ENCODE results near the gene ADGRL3. TPM values are rescaled to one million over a fixed set of nuclear protein-coding genes. Genes with fewer than 3 reads are reported as not detected.
"Not testable (repeated sequence)": the region's sequence is repeated elsewhere in the genome, so short reads cannot be mapped to it uniquely, and the experiment has no call there.

The ADGRL3 gene
- total RNA-seq, 1 donor: under 0.01 TPM

DNA sequence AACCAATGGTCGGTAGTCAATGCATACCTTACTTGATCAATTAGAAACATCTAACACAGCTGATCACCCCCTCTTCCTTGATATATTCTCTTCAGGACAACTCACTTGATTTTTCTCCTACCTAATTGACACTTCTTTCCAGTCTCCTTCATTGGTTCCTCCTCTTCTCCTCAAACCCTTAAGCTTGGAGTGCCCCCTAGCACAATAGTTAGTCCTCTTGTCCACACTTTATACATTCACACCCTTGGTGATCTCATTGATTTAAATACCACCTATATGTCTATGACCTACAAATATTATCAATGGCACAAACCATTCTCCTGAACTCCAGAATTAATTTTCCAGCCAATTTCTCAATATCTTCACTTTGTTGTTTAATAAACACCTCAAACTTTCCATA, 724.0 kb downstream of the ADGRL3 start:
- peak in 2 of 3 donors; percentile 10 to 49 for DNase-seq (ENCODE audit: low read depth in 2 of 3, low spot score in 2 of 3)

- DNase-seq (ENCODE audit: low read depth in 2 of 3, low spot score in 2 of 3): no peak
These were observed 733.4 kb downstream of the ADGRL3 start for GRCh38 chr4:61933527-61933926.

DNA sequence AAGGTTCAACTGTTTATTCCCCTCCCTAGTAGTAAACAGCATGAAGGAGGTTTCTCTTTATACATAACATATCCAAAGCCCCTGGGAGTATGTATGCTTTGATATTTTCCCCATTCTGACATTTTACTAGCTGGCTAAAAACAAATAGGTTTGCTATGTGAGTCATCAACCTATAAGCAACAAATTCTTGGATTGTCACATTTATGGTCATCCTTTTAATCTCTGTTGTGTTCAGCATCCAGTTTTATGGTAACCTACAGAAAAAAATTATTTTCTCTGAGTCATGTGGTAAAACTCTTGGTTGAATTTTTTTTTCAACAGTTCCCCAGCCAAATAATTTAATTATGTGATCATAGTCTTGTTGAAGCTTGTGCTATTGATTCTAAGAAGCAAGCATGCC, 734.1 kb downstream of the ADGRL3 start:
- no peak for DNase-seq (ENCODE audit: low read depth in 2 of 3, low spot score in 2 of 3)

DNA sequence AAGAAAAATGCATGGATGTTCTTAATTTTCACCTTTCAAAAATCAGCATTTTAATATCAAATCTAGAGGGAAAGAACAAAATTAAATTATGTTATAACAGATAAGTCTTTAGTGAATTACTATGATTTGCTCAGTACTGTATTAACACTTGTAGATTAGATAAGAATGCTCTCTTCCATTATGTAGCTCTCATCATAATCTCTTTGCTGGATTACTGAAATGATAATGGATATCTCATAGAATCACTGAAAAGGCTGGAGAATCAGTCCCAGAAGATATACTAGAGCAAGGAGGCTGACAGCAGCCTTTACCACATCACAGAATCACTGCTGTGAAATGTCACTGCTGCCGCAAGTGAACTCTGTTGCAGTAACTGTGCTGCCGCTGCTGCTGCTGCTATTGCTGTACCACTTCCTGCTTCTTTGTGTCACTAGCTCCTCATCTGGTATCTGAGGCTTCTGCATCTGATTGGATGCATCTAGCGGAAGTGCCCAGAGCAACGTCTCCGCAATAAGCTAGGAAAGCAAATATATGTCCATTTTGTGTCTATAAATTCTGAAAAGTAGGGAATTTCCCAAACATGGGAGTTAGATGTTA, 738.2 kb downstream of the ADGRL3 start:
- no peak for DNase-seq (ENCODE audit: low read depth in 2 of 3, low spot score in 2 of 3)

DNA sequence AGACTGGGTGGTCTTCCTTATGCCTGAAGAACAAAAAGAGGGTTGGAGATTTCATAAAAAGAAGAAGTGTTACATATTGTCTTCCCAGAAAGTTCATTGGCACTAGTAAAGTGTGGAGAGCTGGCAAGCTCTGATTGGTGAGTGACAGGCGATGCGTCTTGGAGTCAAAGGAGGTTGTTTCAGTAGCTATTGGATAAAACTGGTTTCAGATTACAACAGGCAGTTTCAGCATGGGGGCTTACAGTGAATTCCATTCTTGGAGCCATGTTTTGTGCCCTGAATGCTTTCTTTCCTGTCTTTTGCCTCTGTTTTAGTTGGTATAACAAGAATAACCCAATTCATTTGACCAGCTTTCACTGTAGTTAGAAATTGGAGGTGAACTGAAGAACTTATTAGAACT, 750.5 kb downstream of the ADGRL3 start:
- DNase-seq (ENCODE audit: low read depth in 2 of 3, low spot score in 2 of 3): no peak

- no peak for DNase-seq (ENCODE audit: low read depth in 2 of 3, low spot score in 2 of 3)
These were observed 753.3 kb downstream of the ADGRL3 start for GRCh38 chr4:61953386-61953785.

GRCh38 chr4:61958591-61958990, 758.5 kb downstream of the ADGRL3 start:
- DNase-seq (ENCODE audit: low read depth in 2 of 3, low spot score in 2 of 3): no peak

- no peak for DNase-seq (ENCODE audit: low read depth in 2 of 3, low spot score in 2 of 3)
These were observed 759.0 kb downstream of the ADGRL3 start for GRCh38 chr4:61959087-61959486.

DNA sequence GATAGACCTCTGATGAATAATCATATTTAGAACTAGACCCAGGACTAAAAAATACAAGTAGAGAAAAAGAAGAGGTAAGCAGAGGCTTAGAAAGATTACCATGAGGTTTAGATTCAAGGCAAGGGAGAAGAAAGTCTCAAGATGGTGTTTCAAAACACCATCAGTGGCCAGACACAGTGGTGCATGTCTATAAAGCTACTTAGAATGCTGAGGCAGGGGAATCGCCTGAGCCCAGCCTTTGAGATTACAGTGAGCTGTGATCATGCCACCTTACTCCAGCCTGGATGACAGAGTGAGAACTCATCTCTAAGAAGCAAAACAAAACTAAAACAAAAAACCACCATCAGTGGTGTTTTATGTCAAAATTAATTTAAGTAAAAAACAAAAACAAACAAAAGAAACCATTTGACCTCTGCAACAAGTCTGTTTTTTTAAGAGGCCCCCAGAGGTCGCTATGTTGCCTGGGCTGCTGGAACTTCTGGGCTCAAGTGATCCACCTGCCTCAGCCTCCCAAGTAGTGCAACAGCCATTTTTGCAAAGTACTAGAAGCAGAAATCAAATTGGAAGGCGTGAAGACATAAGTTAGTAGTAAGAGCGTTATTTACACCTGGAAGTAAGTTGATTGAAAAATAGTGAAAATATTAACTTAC, 784.3 kb downstream of the ADGRL3 start:
- DNase-seq (ENCODE audit: low read depth in 2 of 3, low spot score in 2 of 3): no peak

DNA sequence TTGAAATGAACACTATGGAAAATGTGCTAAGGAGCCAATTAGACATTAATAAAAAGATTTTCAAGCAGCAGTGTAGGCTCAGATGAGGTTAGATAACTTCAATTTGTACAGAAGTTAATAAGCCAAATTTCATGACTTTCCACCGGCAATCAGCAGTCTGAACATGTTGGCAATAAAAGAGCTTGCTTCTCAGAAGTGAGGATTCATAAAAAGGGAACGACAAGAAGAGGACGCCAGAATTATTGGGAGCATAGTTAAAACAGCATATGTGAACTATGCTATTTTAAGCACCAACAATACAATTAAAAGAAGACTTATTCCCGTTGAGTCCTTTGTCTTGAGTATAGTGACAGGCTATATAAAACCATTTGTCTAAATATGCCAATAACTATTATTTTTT, 785.3 kb downstream of the ADGRL3 start:
- no peak for DNase-seq (ENCODE audit: low read depth in 2 of 3, low spot score in 2 of 3)

- DNase-seq (ENCODE audit: low read depth in 2 of 3, low spot score in 2 of 3): not testable (repeated sequence)
These were observed 786.8 kb downstream of the ADGRL3 start for GRCh38 chr4:61986929-61987328.

DNA sequence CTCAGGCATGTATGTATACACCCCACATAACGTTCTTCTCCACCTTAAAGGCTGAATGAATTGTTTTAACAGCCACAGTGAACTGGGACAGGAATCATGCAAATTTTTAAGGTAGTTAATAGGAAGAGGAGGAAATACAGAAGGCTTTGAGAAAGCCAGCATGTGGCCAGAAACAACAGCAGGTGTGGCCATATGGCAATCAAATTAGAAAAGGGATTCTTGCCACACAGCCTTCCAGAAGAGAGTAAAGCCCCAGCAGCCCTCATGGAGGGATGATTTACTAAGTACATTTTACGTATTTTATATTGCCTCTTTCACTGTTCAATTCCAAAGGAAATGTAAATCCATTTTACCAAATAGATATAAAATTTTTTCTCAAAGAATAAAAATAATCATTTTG, 792.2 kb downstream of the ADGRL3 start:
- DNase-seq (ENCODE audit: low read depth in 2 of 3, low spot score in 2 of 3): no peak

- no peak for DNase-seq (ENCODE audit: low read depth in 2 of 3, low spot score in 2 of 3)
These were observed 793.9 kb downstream of the ADGRL3 start for GRCh38 chr4:61994036-61994435.

DNA sequence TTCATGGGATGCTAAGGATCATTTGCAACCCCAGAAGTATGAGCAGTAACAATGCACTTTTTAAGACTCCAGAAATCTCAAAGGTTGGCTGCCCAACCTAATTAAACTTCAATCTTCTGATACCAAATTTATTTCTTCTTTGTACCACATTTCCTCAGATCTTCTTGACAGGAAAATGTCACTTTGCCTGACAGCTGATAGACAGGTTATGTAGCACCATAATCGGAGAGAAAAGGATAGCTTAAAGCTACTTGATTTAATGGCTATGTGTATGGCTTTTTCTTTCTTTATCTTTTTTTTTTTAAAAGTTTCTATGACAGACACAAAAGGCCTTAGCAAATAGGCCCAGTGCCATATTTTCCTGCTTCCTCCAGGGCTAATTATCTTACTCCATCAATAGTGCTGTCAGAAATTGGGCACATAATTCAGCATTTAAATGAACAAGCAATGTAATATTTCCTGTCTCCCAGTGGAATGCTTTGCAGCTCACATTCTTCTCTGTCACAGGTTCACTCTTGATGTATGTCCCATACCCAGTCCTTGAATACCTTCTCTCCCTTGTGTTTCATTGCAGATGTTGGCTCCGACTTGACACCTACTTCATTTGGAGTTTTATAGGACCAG, 795.7 kb downstream of the ADGRL3 start:
- DNase-seq (ENCODE audit: low read depth in 2 of 3, low spot score in 2 of 3): no peak

GRCh38 chr4:61996943-61997342, 796.8 kb downstream of the ADGRL3 start:
- DNase-seq (ENCODE audit: low read depth in 2 of 3, low spot score in 2 of 3): no peak

DNA sequence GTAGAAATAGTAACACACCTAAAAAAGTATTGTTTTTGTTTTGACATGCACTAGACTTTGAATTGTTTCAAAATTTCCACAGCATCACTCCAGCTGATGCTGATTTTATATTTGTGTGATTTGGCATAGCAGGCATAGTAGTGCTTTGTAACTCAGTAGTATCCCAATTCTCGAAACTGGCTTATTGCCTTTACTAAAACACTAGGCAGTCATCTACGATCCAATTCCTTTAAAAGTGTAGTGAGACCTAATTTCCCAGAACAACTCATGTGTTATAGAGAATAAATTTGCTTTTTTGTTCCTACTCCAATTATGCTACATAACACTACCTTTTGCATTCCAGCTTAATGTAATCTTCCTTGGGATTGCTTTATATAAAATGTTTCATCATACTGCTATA, 797.7 kb downstream of the ADGRL3 start:
- DNase-seq (ENCODE audit: low read depth in 2 of 3, low spot score in 2 of 3): no peak

GRCh38 chr4:62003695-62004094, 803.6 kb downstream of the ADGRL3 start:
- DNase-seq (ENCODE audit: low read depth in 2 of 3, low spot score in 2 of 3): no peak

GRCh38 chr4:62004881-62005280, 804.8 kb downstream of the ADGRL3 start:
- no peak for DNase-seq (ENCODE audit: low read depth in 2 of 3, low spot score in 2 of 3)

GRCh38 chr4:62006108-62006507, 806.0 kb downstream of the ADGRL3 start:
- no peak for DNase-seq (ENCODE audit: low read depth in 2 of 3, low spot score in 2 of 3)

DNA sequence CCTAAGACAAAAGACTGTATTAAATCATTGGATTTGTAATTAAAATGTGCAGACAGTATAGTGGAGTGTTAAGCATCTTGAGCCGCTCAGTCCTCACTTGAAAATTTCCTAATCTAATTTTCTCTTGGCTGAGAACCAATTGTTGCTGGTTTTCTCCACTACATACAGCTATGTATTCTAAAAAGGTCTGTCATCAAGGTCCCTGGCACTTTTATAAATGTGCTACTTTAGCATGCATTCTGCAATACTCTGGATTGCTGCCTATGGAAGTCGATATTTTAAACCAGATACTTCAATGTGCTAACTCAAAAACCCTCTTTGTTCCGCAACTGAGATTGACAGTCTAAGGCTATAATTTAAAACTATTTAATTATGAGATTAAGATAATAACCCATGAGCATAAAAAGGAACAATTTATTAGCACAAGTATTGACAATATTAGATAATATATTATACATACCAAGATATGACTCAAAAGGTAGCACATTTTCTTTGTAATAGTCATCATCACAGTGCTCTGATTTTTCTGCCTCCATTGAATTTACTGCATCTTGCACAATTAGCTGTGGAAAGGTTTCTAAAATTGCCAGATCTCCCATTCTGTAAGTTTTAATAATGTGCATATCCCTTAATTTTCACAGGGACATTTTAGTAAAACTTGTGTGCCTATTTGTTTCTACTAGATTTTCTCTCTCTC, 815.1 kb downstream of the ADGRL3 start:
- no peak for DNase-seq (ENCODE audit: low read depth in 2 of 3, low spot score in 2 of 3)

DNA sequence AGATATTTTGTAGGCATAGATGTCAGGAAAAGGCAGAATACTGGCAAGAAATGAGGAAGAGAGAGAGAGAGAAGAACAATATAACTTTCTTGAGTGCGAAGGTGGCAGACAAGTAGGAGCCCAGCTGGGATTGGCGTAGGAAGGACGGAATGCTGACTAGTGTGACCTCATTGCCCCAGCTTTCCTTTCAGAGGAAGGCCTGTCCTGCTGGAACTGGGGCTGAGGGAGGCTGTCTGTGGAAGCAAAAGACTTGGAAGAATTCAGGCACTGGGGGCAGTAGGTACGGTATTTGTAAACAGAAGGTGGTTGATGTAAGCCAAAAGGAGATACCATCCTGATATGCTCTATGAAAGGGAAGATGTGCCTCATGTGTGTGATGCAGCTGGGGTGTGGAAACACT, 818.4 kb downstream of the ADGRL3 start:
- no peak for DNase-seq (ENCODE audit: low read depth in 2 of 3, low spot score in 2 of 3)

GRCh38 chr4:62023633-62024032, 823.5 kb downstream of the ADGRL3 start:
- DNase-seq (ENCODE audit: low read depth in 2 of 3, low spot score in 2 of 3): no peak
